ENCODE measurements around the gene METTL25B.

GRCh38 chr1:156754219-156754618 lies 25.9 kb downstream of the METTL25B start:
- TF ChIP-seq CTCF (IDR thresholded peaks at IDR 0.05) (no peak), POLR2A (IDR thresholded peaks at IDR 0.05) (no peak)
